Pancreas (tissue), 10 donors: ENCODE results near the gene UGT1A9. TPM values are rescaled to one million over a fixed set of nuclear protein-coding genes. Genes with fewer than 3 reads are reported as not detected.
"Not testable (repeated sequence)": the region's sequence is repeated elsewhere in the genome, so short reads cannot be mapped to it uniquely, and the experiment has no call there.

Experiments used
- ATAC-seq, 4 donors: fragments of 200-7000 bp; cut with Tn5 transposase; one replicate each; pipeline versions ENCODE4 v1.8.0 to v1.9.1; 2020; ENCODE audit warnings: mild to moderate bottlenecking in 4 of 4, moderate library complexity in 4 of 4
- DNase-seq, 6 donors: peaks; one replicate each; pipeline ENCODE4 v3.0.0-alpha.2; 2020
- FAIRE-seq: peaks from 2 replicates; lab custom pipeline; 2012; peaks lifted over from hg19 to GRCh38; lab: Jason Lieb, UNC
- H3K27ac ChIP-seq, 4 donors: fragments of 200-600 bp; sonication (generic); 1 replicate in 3 of 4; 2 replicates in 1 of 4; pipeline versions ENCODE4 v1.5.0 to v1.8.0; 2020
- H3K27me3 ChIP-seq, 4 donors: fragments of 200-600 bp; one replicate each; pipeline ENCODE4 v1.8.0; 2021
- H3K36me3 ChIP-seq, 3 donors: fragments of 200-600 bp; sonication (generic) in 1 of 3; one replicate each; pipeline versions ENCODE4 v1.5.0 to v1.8.0; 2020 to 2021
- H3K4me1 ChIP-seq, 3 donors: fragments of 200-600 bp; one replicate each; pipeline ENCODE4 v1.8.0; 2021
- H3K4me3 ChIP-seq, 4 donors: fragments of 200-600 bp; sonication (generic) in 2 of 4; one replicate each; pipeline versions ENCODE4 v1.5.0 to v1.8.0; 2020 to 2021
- H3K9me3 ChIP-seq, 4 donors: fragments of 200-600 bp; one replicate each; pipeline ENCODE4 v1.8.0; 2021
- CTCF ChIP-seq, 4 donors: fragments of 200-600 bp; sonication (generic) in 3 of 4; IDR thresholded peaks; one replicate each; pipeline versions ENCODE4 v1.5.0 to v1.8.0; 2021; ENCODE audit warnings: antibody characterized with exemption in 4 of 4
- WGBS, 2 donors: extraction: QIAGEN DNeasy Blood & Tissue Kit; methylation state at CpG; one replicate each; pipeline ENCODE4 v1.1.7; 2013; 5-methylcytosine and 5-hydroxymethylcytosine counted together
- intact Hi-C, 3 donors: fragments of 100-400 bp; cut with DNase I; formaldehyde crosslinking; loops; one replicate each; pipeline versions ENCODE4 v1.11.1 to v1.14.2; 2022
- polyA plus RNA-seq, 2 donors: library from polyadenylated mRNA; stranded (reverse); fragments of 200-250 nt; gene quantifications; one replicate each; pipeline ENCODE4 v1.2.3, GENCODE V29; 2013
- total RNA-seq, 6 donors: library from RNA; stranded (reverse); fragmentation: NEBNext Ultra II Directional in 4 of 6; extraction: Animal tissue kit (Norgen Biotek cat#: 25700) in 4 of 6; gene quantifications; one replicate each; pipeline versions ENCODE4 v1.2.1 to v1.2.4, GENCODE V29; 2021 to 2023
- donor health status: healthy with polysubstance abuse.
- donor health status: DM: no; HTN: no; CAD: no; lungs with moderate emphysema.
- donor health status: DM: no; HTN: no; CAD: no.
- donor health status: control.
- donor health status: control.
- donor health status: Bipolar disorder and iron deficiency.
- donor health status: DM: yes; HTN: yes; CAD: no.
- donor health status: DM: no; HTN: no; CAD: no.
- donor health status: DM: no; HTN: no; CAD: no.
- donor health status: DM: yes; HTN: yes; CAD: no.

UGT1A9 gene
- total and polyA plus RNA-seq, 8 donors, result 0.09 TPM; not detected in 7

- DNase-seq (no peak), FAIRE-seq (no peak), ATAC-seq (no peak)
- Histone ChIP-seq H3K9me3 (no peaks in the 10 kb centered on the region), H3K27ac (no peak overlapping the region), H3K4me1 (no peaks in the 10 kb centered on the region), H3K36me3 (no peaks in the 10 kb centered on the region), H3K27me3 (no peaks in the 10 kb centered on the region), H3K4me3 (no peak overlapping the region)
- no peak for TF ChIP-seq CTCF (IDR thresholded peaks at IDR 0.05)
- WGBS, 2 donors, result 87 to 89% methylated on average over 6 of the region's 6 CpGs
- intact Hi-C loops, result no loop called here
Measured at GRCh38 chr2:233747283-233747544, 75.5 kb downstream of the UGT1A9 start.

GRCh38 chr2:233750689-233751088 lies 79.0 kb downstream of the UGT1A9 start:
- H3K9me3 ChIP-seq, ATAC-seq, H3K36me3 ChIP-seq, DNase-seq, H3K4me3 ChIP-seq, H3K4me1 ChIP-seq, H3K27me3 ChIP-seq, intact Hi-C loops, H3K27ac ChIP-seq, FAIRE-seq: not testable (repeated sequence)
- WGBS, 2 donors, result 79 to 86% methylated on average over 2 of the region's 2 CpGs

GRCh38 chr2:233751212-233752009 lies 79.7 kb downstream of the UGT1A9 start:
- DNase-seq, H3K4me3 ChIP-seq, H3K27ac ChIP-seq, H3K27me3 ChIP-seq, H3K9me3 ChIP-seq, H3K4me1 ChIP-seq, intact Hi-C loops, H3K36me3 ChIP-seq, ATAC-seq, FAIRE-seq: not testable (repeated sequence)
- 53 to 57% methylated on average over 2 of the region's 2 CpGs for WGBS, 2 donors

- Histone ChIP-seq H3K4me1 (no peaks in the 10 kb centered on the region), H3K9me3 (no peaks in the 10 kb centered on the region), H3K36me3 (no peaks in the 10 kb centered on the region), H3K27ac (no peak overlapping the region), H3K4me3 (no peak overlapping the region), H3K27me3 (no peaks in the 10 kb centered on the region)
- ATAC-seq (no peak), DNase-seq (no peak), FAIRE-seq (no peak)
- WGBS, 2 donors, result 87 to 90% methylated on average over 42 to 44 of the region's 44 CpGs
- intact Hi-C loops, result no loop called here
- no peak for TF ChIP-seq CTCF (IDR thresholded peaks at IDR 0.05)
Measured at GRCh38 chr2:233754872-233755611, 83.3 kb downstream of the UGT1A9 start.

- DNase-seq, result no peak
- ATAC-seq, result peak; percentile 34 to 94 (median 66)
- WGBS, 2 donors, result 35 to 40% methylated on average over 7 of the region's 7 CpGs
- Histone ChIP-seq H3K9me3 (no peaks in the 10 kb centered on the region), H3K27me3 (no peaks in the 10 kb centered on the region), H3K4me3 (no peak overlapping the region), H3K27ac (no peak overlapping the region), H3K4me1 (no peaks in the 10 kb centered on the region), H3K36me3 (no peaks in the 10 kb centered on the region)
- FAIRE-seq, result peak; percentile 5
- intact Hi-C loops, result no loop called here
- TF ChIP-seq CTCF (IDR thresholded peaks at IDR 0.05), result no peak
Measured at GRCh38 chr2:233756429-233757081, 84.9 kb downstream of the UGT1A9 start.
